GM12878 (cell line): ENCODE data around the gene KCND3. TPM values are rescaled to one million over a fixed set of nuclear protein-coding genes. Genes with fewer than 3 reads are reported as not detected.

Experiments used
- ATAC-seq: fragments of 200-7000 bp; cut with Tn5 transposase; 3 replicates; pipeline ENCODE4 v1.9.1; 2020; ENCODE audit warnings: mild to moderate bottlenecking, moderate library complexity
- BruUV-seq: library from RNA; stranded (reverse); fragments of 400-500 nt; replicated peaks from 2 replicates; lab custom pipeline; 2021; lab: Mats Ljungman, UMichigan
- CTCF ChIA-PET: fragments of 300-600 bp; sonication (Branson Sonifier 250); formaldehyde crosslinking; extraction: SDS; loops from one replicate; lab custom pipeline; 2021; ENCODE audit warnings: inconsistent platforms; lab: Yijun Ruan, JAX
- POLR2A ChIA-PET: fragments of 350-600 bp; formaldehyde crosslinking; extraction: SDS; loops from one replicate; lab custom pipeline; 2021; ENCODE audit warnings: inconsistent platforms; lab: Charles Lee
- RAD21 ChIA-PET: fragments of 300-600 bp; sonication (Branson Sonifier 250); formaldehyde crosslinking; loops from one replicate; lab custom pipeline; 2023; ENCODE audit warnings: antibody characterized with exemption; ENCODE audit not compliant: unreplicated experiment; lab: Charles Lee
- SMC1A ChIA-PET: fragments of 300-600 bp; sonication (Branson Sonifier 250); formaldehyde crosslinking; loops from one replicate; lab custom pipeline; 2023; ENCODE audit not compliant: unreplicated experiment, uncharacterized antibody; lab: Charles Lee
- DNase-seq: peaks from one replicate; pipeline ENCODE4 v3.0.0-alpha.2; 2011; ENCODE audit warnings: low read depth, low spot score
- FAIRE-seq: peaks from 3 replicates; lab custom pipeline; 2011; peaks lifted over from hg19 to GRCh38; lab: Jason Lieb, UNC
- H2AFZ ChIP-seq: 2 replicates; pipeline ENCODE4 v1.6.0; 2011; ENCODE audit warnings: low read depth, low read length, control low read depth; ENCODE audit not compliant: control insufficient read depth
- H3K27ac ChIP-seq: 2 replicates; pipeline ENCODE4 v1.5.1; 2011; ENCODE audit warnings: control low read depth; ENCODE audit not compliant: control insufficient read depth, insufficient read depth
- H3K27me3 ChIP-seq, 2 experiments: replicated peaks in 1 of 2; 2 replicates each; pipeline versions ENCODE4 v1.6.0 to v1.6.1; 2011; ENCODE audit warnings: low read length in 1 of 2; ENCODE audit not compliant: control insufficient read depth in 2 of 2, insufficient read depth in 2 of 2
- H3K36me3 ChIP-seq, 2 experiments: 2 replicates each; pipeline ENCODE4 v1.5.1; 2011; ENCODE audit warnings: low read length in 1 of 2; ENCODE audit not compliant: control insufficient read depth in 2 of 2, insufficient read depth in 2 of 2
- H3K4me1 ChIP-seq: 2 replicates; pipeline ENCODE4 v1.6.1; 2011; ENCODE audit warnings: mild to moderate bottlenecking, low read length, moderate library complexity, mixed read lengths; ENCODE audit not compliant: control insufficient read depth, insufficient read depth
- H3K4me2 ChIP-seq: 2 replicates; pipeline ENCODE4 v1.6.0; 2011; ENCODE audit warnings: control low read depth; ENCODE audit not compliant: control insufficient read depth, insufficient read depth
- H3K4me3 ChIP-seq: fragments of 200-600 bp; sonication (generic); 2 replicates; pipeline ENCODE4 v1.5.1; 2016
- H3K79me2 ChIP-seq: 2 replicates; pipeline ENCODE4 v1.6.0; 2011; ENCODE audit warnings: low read length; ENCODE audit not compliant: control insufficient read depth, insufficient read depth
- H3K9ac ChIP-seq: 2 replicates; pipeline ENCODE4 v1.8.0; 2011; ENCODE audit warnings: low read length, control low read depth, mixed read lengths; ENCODE audit not compliant: control insufficient read depth, insufficient read depth
- H3K9me3 ChIP-seq: replicated peaks from 3 replicates; pipeline ENCODE4 v1.5.1; 2011; ENCODE audit warnings: mild to moderate bottlenecking, low read length; ENCODE audit not compliant: control insufficient read depth, insufficient read depth
- H4K20me1 ChIP-seq: 2 replicates; pipeline ENCODE4 v1.6.0; 2011; ENCODE audit not compliant: control insufficient read depth, insufficient read depth
- ATF2 ChIP-seq: IDR thresholded peaks from 2 replicates; pipeline ENCODE4 v1.6.1; 2012; ENCODE audit warnings: low read length, inconsistent platforms
- ATF3 ChIP-seq: IDR thresholded peaks from 2 replicates; pipeline ENCODE4 v1.6.1; 2011; ENCODE audit warnings: low read depth, mild to moderate bottlenecking, low read length, moderate library complexity, borderline replicate concordance; ENCODE audit errors: extremely low read depth
- ATF7 ChIP-seq: fragments of 450-650 bp; IDR thresholded peaks from 2 replicates; pipeline ENCODE4 v1.6.1; 2016; ENCODE audit warnings: low read depth, mild to moderate bottlenecking
- BCL3 ChIP-seq: IDR thresholded peaks from 2 replicates; pipeline ENCODE4 v1.6.1; 2011; ENCODE audit warnings: borderline replicate concordance, low read depth, mild to moderate bottlenecking, moderate library complexity, low read length; ENCODE audit not compliant: insufficient read depth, poor library complexity, severe bottlenecking
- HSF1 ChIP-seq: fragments of 150-350 bp; IDR thresholded peaks from 2 replicates; pipeline ENCODE4 v1.6.1; 2014; ENCODE audit warnings: mild to moderate bottlenecking, low read depth, low read length
- IRF3 ChIP-seq: fragments of 450-650 bp; IDR thresholded peaks from 2 replicates; pipeline ENCODE4 v1.6.1; 2014; ENCODE audit warnings: mild to moderate bottlenecking
- MYB ChIP-seq: fragments of 150-350 bp; IDR thresholded peaks from 2 replicates; pipeline ENCODE4 v1.6.1; 2014; ENCODE audit warnings: mild to moderate bottlenecking, low read depth, low read length, borderline replicate concordance
- NR2C2 ChIP-seq: IDR thresholded peaks from 2 replicates; pipeline ENCODE4 v1.6.1; 2011; ENCODE audit warnings: borderline replicate concordance, low read depth; ENCODE audit not compliant: control insufficient read depth, insufficient read length
- SIX5 ChIP-seq: IDR thresholded peaks from 2 replicates; pipeline ENCODE4 v1.6.1; 2011; ENCODE audit warnings: mild to moderate bottlenecking, low read depth, low read length, moderate library complexity; ENCODE audit not compliant: severe bottlenecking
- SREBF2 ChIP-seq: IDR thresholded peaks from 2 replicates; pipeline ENCODE4 v1.6.1; 2012; ENCODE audit warnings: mild to moderate bottlenecking, low read length
- STAT3 ChIP-seq: IDR thresholded peaks from 2 replicates; pipeline ENCODE4 v1.6.1; 2011; ENCODE audit warnings: low read depth, low read length, improper control_type of control experiment
- USF2 ChIP-seq: IDR thresholded peaks from 2 replicates; pipeline ENCODE4 v1.6.1; 2011; ENCODE audit warnings: low read depth, low read length, improper control_type of control experiment, borderline replicate concordance
- ZBTB11 ChIP-seq: fragments of 450-650 bp; formaldehyde crosslinking; IDR thresholded peaks from 2 replicates; pipeline ENCODE4 v1.5.0; 2022; ENCODE audit warnings: mild to moderate bottlenecking, missing genetic modification characterization
- WGBS: methylation state at CpG from one replicate; pipeline ENCODE4 v1.1.6; 2016; ENCODE audit warnings: low lambda C conversion rate; ENCODE audit not compliant: insufficient replicate concordance, insufficient coverage; ENCODE audit errors: missing lambda C conversion rate; 5-methylcytosine and 5-hydroxymethylcytosine counted together
- in situ Hi-C: fragments of 300-500 bp; cut with MboI; formaldehyde crosslinking; loops from 9 replicates; pipeline ENCODE4 v1.14.3; 2018; ENCODE audit warnings: mixed read lengths
- intact Hi-C: fragments of 100-400 bp; cut with micrococcal nuclease; formaldehyde crosslinking; loops from one replicate; pipeline ENCODE4 v1.14.2; 2022; ENCODE audit not compliant: unreplicated experiment
- polyA plus RNA-seq, 11 experiments: library from polyadenylated mRNA; depleted of rRNA in 4 of 11; unstranded in 6 of 11; stranded (reverse) in 5 of 11; fragments of >200 nt; fragmentation: Nextera tagmentation in 4 of 11; fragmentation: Illumina TruSeq in 1 of 11; extraction: Ambion mirVana in 4 of 11; extraction: Trizol in 1 of 11; gene quantifications; 1 replicate in 1 of 11; 2 replicates in 10 of 11; pipeline versions ENCODE4 v1.2.1 to v1.2.3, GENCODE V29; 2011 to 2016; ENCODE audit warnings: inconsistent platforms in 2 of 11, missing spikeins in 2 of 11, low read depth in 1 of 11
- total RNA-seq, 4 experiments: library from RNA; depleted of rRNA in 3 of 4; stranded (reverse); fragments of >200 nt in 3 of 4; fragmentation: Illumina TruSeq in 1 of 4; extraction: Trizol in 1 of 4; gene quantifications; 2 replicates each; pipeline versions ENCODE4 v1.2.1 to v1.2.3, GENCODE V29; 2013 to 2021

Gene KCND3
- total and polyA plus RNA-seq, 10 of the 15 experiments (the other 5 are each of a cell fraction or from before 2014, with no cell fraction given), result 0.02 TPM; not detected in 9

- BruUV-seq, result no TSS peak
- TF ChIP-seq BCL3 (no peak), ZBTB11 (no peak), SIX5 (no peak), ATF3 (no peak), HSF1 (no peak), ATF7 (no peak), STAT3 (no peak), IRF3 (no peak), USF2 (no peak), MYB (no peak), NR2C2 (no peak), SREBF2 (no peak), ATF2 (no peak)
Measured at GRCh38 chr1:111978695-111979094, 10.8 kb downstream of the KCND3 start.

More at GRCh38 chr1:111978695-111979094, 10.8 kb downstream of the KCND3 start:
- CTCF ChIA-PET, result no interaction called here
- Histone ChIP-seq H3K9ac (no peak overlapping the region), H3K27ac (no peak overlapping the region), H3K4me1 (no peaks in the 10 kb centered on the region), H3K79me2 (no peaks in the 10 kb centered on the region), H3K4me2 (no peak overlapping the region), H3K36me3 (no peaks in the 10 kb centered on the region), H4K20me1 (no peaks in the 10 kb centered on the region), H2AFZ (no peak overlapping the region), H3K27me3 (peaks cover 5 to 8% of the 10 kb centered on the region in 2 experiments), H3K4me3 (no peak overlapping the region), H3K9me3 (no peaks in the 10 kb centered on the region)
- POLR2A ChIA-PET, result no interaction called here
- in situ Hi-C loops, result no loop called here
- RAD21 ChIA-PET, result no interaction called here
- SMC1A ChIA-PET, result no interaction called here
- WGBS, result 0% methylated on average over 1 of the region's 1 CpG
- intact Hi-C loops, result no loop called here
- ATAC-seq (no peak), DNase-seq (no peak), FAIRE-seq (no peak)
